HPDE6-E6E7 (cell line): ENCODE data around the gene FBF1.
"Not testable (repeated sequence)": the region's sequence is repeated elsewhere in the genome, so short reads cannot be mapped to it uniquely, and the experiment has no call there.

ENCODE experiments used
- DNase-seq: peaks from one replicate; pipeline ENCODE4 v3.0.0; 2011; ENCODE audit warnings: missing footprints; ENCODE audit errors: extremely low spot score

The FBF1 gene, protein sequence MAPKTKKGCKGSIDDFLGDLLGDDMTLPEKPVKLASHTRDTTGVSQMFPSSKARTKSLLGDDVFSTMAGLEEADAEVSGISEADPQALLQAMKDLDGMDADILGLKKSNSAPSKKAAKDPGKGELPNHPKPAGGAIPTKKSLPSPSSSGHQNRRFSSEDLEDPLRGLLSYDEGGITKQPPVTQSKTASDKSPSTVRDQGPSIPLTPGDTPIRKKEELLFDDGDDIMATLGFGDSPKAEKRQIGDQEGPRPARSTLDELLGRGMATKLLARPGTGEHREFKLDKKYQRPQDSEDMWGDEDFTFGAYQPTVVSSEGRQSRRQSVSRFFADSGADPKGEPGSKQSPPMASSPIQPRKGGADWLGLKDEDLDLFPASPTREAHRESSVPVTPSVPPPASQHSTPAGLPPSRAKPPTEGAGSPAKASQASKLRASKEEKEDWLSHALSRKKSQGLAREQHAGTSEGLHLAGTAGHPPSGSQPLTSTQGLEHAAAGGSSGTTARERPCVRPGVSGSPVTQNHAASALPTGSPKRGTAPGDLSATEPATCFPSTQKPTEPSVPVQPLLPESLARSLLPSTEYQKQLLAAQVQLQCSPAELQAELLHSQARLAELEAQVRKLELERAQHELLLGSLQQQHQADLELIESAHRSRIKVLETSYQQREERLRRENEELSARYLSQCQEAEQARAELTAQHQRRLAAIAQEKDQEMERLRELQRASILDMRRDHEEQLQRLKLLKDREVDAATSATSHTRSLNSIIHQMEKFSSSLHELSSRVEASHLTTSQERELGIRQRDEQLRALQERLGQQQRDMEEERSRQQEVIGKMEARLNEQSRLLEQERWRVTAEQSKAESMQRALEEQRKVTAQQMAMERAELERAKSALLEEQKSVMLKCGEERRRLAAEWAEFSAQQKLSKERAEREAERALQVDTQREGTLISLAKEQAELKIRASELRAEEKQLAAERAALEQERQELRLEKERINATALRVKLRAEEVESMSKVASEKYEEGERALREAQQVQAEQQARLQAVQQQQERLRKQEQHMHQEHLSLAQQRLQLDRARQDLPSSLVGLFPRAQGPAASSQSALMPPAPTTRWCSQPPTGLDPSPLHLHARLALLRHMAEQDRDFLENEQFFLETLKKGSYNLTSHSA

GRCh38 chr17:75940727-75941441, at the start of gene FBF1:
FBF1 (minus strand) TSS chr17:75941042; CDS start chr17:75938149, 2,893 bp downstream.
- peak; percentile 100 for DNase-seq

DNA sequence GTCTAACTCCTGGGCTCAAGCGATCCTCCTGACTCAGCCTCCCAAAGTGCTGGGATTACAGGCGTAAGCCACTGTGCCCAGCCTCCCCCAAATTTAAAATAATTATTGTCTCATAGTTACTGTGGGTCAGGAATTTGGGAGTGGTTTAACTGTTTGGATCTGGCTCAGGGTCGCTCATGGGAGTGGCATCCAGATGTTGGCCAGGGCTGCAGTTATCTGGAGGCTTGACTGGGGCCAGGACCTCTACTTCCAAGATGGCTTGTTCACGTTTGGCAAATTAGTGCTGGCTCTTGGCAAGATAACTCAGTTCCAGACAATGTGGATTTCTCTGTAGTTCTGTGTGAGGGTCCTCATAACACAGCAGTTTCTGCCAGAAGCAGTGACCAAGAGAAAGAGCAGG, 46.2 kb upstream of the FBF1 start:
- DNase-seq = no peak

- DNase-seq = no peak
Observed at GRCh38 chr17:75985986-75986385, 45.1 kb upstream of the FBF1 start.

- no peak for DNase-seq
Observed at GRCh38 chr17:75983501-75984181, 42.8 kb upstream of the FBF1 start.

DNA sequence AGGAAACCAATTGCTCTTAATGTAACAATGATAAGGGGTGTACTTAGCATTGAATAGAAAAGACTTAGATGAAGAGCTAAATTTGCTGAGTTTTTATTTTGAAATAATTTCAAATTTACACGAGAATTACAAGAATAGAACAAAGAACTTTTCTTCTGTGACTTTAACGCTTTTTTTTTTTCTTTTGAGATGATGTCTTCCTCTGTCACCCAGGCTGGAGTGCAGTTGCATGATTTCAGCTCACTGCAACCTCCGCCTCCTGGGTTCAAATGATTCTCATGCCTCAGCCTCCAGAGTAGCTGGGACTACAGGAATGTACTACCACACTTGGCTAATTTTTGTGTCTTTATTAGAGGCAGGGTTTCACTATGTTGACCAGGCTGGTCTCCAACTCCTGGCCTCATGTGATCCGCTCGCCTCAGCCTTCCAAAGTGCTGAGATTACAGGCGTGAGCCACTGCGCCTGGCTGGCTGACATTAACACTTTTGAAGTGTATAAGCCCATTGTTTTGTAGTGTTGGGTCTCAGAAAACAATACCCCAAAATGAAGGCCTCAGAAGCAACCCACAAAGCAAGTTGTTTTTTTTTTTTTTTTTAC, 40.3 kb upstream of the FBF1 start:
- no peak for DNase-seq

GRCh38 chr17:75980188-75981018, 39.6 kb upstream of the FBF1 start:
- no peak for DNase-seq

GRCh38 chr17:75979705-75980187, 38.9 kb upstream of the FBF1 start:
- DNase-seq = no peak

- peak; percentile 92 for DNase-seq
Observed at GRCh38 chr17:75978938-75979704, 38.3 kb upstream of the FBF1 start, which contains the start of the genes ACOX1 and TEN1. ACOX1 (minus strand) TSS chr17:75979166; CDS start chr17:75979073, 93 bp downstream. TEN1 (plus strand) TSS chr17:75979240; CDS start chr17:75986193, 6,953 bp downstream.

- DNase-seq = no peak
Observed at GRCh38 chr17:75976175-75976848, 35.5 kb upstream of the FBF1 start.

- no peak for DNase-seq
Observed at GRCh38 chr17:75975757-75976174, 34.9 kb upstream of the FBF1 start.

DNA sequence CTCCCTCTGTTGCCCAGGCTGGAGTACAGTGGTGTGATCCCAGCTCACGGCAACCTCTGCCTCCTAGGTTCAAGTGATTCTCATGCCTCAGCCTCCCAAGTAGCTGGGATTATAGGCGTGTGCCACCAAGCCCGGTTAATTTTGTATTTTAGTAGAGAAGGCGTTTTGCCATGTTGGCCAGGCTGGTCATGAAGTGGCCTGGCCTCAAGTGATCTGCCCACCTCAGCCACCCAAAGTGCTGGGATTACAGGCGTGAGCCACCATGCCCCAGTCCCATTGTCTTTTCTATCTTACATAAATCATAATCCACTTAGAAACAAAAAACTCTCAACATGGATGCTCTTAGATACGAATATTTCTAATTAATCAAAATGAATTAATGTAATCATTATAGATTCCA, 34.3 kb upstream of the FBF1 start:
- DNase-seq = not testable (repeated sequence)

GRCh38 chr17:75970626-75971025, 29.8 kb upstream of the FBF1 start:
- no peak for DNase-seq

DNA sequence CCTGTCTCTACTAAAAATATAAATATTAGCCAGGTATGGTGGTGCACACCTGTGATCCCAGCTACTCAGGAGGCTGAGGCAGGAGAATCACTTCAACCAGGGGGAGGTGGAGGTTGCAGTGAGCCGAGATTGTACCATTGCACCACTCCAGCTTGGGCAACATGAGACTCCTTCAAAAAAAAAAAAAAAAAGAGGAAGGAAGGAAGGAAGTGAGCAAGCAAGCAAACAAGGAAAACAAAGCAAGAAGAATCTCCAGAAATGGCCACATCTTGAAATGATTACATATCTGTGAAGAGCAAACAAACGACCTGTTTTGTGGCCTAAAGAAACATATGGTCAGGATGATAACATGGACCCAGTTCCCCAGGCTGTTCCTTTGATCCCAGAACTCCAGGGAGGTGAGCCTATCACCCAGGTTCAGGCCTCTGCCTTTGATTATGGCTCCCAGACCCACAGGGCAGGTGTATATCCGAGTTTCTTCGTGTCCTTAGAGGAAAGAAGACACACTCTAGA, 29.2 kb upstream of the FBF1 start:
- DNase-seq = no peak

- not testable (repeated sequence) for DNase-seq
Observed at GRCh38 chr17:75969044-75969443, 28.2 kb upstream of the FBF1 start.

- DNase-seq = no peak
Observed at GRCh38 chr17:75965468-75965867, 24.6 kb upstream of the FBF1 start.

- no peak for DNase-seq
Observed at GRCh38 chr17:75959839-75960511, 19.1 kb upstream of the FBF1 start.
